NT2/D1 (cell line): Measurements from ENCODE around the gene TMEM184A.

Source experiments
- SUZ12 ChIP-seq: IDR thresholded peaks from 2 replicates; pipeline ENCODE4 v1.6.1; 2011; ENCODE audit not compliant: insufficient read length, insufficient read depth; ENCODE audit errors: extremely low read depth
- YY1 ChIP-seq: IDR thresholded peaks from 2 replicates; pipeline ENCODE4 v1.6.1; 2011; ENCODE audit not compliant: insufficient read length, insufficient read depth
- ZNF274 ChIP-seq: IDR thresholded peaks from 2 replicates; pipeline ENCODE4 v1.6.1; 2011; ENCODE audit warnings: mild to moderate bottlenecking, low read depth, low read length

DNA sequence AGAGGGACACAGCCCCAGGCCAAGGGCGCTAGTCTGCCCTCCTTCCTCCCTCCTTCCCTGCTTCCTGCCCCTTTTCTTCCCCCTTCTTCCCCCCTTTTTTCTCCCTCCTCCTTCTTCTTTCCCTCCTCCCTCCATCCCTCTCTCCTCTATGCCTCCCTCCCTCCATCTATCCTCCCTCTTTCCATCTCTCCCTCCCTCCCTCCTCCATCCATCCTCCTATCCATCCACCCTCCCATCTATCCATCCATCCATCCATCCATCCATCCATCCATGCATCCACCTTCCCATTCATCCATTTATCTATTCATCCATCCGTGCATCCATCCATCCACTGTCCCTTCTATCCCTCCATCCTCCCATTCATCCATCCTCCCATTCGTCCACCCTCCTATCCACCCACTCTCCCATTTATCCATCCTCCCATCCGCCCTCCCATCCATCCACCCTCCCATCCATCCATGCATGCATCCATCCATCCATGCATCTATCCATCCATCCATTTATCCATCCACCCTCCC lies 38.0 kb upstream of the TMEM184A start:
- TF ChIP-seq ZNF274 (no peak), SUZ12 (no peak), YY1 (no peak)
